Activated gamma-delta T cell treated with Interleukin-2 at 50 U/mL for 16 hours (primary cell): ENCODE results near the gene CIBAR2.

Experiments used
- DNase-seq: peaks from one replicate; pipeline ENCODE4 v3.0.0-alpha.2; 2020

CIBAR2 gene

DNA sequence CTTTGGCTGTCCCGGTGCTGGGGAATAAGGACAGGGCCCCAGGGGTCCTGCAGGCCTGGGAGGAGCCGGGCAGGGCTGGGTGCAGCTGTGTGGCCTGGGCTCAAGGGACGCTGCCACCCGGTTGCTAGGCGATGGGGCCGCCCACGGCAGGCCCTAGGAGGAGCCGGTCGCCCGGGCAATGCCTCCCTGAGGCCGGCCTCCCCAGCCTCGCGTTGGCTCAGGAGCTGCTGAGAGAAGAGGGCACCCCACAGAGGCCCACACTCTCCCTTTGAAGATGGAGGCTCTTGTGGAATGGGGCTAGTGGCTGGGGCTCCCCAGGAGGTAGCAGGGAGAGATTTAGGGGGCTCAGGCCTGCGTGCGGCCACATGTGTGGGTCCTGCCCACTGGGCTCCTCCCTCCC lies at the start of gene CIBAR2:
TSS of gene CIBAR2 (minus strand) at position 109 of the 400 bp plus-strand sequence. CDS start 120 bp downstream, outside the sequence.
- DNase-seq, result no peak

DNA sequence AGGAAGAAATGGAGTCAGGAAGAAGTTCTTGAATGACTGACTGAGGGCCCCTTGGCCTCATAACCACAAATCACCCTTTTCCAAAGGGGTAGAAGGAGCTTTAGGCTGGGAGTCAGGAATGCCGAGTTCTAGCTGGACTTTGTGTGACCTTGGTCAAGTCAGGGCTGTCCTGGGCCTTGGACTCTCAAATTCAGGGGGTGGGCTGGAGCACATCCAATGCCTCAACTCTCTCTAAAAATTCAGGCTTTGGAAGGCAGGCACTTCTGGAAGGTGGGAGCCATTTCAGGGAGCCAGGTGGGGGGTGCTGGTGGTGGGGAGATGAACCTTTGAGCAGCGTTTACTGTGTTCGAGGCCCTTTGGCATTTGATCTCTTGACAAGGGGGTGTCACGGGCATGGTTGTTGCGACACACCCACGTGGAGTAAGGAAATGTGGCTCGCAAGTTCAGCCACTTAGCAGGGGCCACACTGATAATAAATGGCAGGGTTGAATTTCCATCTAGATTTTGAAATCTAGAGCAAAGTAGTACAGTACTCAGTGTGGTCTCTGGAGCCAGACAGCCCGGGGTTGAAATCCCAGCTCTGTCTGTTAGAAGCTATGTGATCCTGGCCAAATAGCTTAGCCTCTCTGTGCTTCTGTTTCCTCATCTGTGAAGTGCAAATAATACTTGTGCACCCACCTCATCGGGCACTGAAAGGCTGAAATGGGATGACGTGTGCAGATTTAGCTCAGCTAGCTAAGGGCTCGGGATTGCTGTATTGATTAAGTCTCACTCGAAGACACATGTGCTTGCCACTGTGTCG lies 47.1 kb upstream of the CIBAR2 start:
- DNase-seq, result no peak

DNA sequence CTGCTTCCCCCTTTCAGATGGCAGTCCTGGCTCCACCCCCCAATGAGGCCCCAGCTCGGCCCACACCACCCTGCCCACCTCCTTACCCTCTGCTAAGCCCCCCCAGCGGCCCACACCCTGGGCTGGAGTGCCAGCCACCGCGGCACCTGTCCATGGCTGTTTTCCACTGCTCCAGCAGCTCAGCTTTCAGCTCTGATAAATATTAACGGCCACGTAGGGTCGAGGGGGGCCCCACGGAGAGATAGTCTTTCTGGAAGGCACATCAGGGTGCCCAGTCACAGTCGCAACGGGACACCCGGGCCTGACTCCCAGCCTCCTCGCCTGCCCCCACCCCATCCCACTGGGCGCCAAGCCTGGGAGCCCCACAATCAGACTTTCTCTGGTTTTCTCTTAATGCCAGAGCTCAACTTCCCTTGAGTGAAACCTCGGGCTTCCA lies 46.5 kb upstream of the CIBAR2 start:
- DNase-seq, result no peak

DNA sequence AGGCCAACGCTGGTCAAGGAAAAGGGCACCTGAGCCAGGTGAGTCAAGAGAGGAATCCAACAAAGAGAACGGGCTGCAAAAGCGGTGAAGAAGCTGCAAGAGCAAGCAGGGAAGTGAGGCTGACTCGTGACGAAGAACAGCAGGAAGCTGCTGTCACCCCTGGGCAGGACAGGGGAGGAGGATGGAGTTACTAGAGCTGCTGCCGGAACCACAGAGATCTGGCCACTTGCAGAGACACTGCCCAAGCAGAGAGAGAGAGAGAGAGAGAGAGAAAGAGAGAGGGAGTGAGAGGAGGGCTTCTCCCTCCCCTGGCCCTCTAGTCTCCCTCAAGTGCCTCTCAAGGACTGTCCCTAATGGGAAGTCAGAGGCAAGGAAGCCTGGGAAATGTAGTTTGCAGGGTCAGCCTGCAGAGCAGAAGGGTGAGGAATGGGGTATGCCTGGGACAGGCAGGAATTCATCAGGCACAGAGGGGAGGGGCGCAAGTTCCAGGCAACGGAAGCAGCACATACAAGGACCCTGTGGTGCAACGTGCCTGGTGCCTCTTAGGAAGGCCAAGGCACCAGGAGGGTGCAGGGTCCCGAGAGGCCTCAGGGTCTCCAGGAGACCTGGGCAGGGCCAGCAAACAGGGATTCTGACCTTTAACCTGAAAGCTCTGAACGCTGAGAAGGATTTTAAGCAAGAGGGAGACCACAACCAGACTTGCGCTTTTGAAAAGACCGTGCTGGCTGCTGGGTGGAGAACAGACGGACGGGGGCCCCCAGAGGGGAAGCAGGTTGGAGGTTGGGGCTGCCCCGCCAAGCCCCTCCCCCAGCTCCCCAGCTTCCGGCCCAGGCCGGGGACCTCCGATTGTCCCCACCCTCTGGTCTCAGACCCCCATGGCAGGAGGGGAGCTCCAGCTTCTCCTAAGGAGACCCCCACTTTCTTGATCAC lies 45.8 kb upstream of the CIBAR2 start:
- DNase-seq, result peak; percentile 21

DNA sequence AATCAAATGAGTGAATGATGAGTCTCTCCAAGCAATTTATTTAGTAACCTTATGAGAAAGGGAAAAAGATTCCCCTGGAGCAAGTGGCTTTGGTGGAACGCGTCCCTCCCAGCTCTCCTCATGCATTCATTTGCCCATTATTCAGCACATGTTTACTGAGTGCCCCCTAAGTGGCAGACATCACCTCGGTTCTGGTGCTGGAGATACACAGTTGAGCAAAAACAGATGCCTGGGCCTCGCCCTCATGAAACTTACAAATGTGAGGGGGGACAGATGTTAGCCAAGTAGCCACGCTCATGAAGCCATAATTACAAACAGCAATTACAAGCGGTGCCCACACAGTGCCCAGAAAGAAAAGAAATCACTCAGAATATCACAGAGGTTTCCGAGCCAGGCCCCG lies 45.1 kb upstream of the CIBAR2 start:
- DNase-seq, result no peak

DNA sequence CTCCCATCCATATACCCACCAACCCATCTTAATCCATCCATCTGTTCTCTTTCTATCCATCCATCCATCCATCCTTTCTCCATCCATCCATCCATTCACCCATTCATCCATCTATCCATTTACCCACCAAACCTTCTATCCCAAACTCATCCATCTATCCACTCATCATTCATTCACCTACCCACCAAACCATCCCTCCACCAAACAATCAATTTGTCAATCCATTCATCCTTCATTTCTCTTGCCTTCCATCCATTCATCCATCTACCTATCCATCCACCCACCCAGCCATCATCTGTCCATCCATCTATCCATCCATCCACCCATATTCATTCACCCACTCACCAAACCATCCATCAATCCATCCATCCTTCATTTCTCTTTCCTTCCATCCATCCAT lies 44.6 kb upstream of the CIBAR2 start:
- DNase-seq, result no peak

DNA sequence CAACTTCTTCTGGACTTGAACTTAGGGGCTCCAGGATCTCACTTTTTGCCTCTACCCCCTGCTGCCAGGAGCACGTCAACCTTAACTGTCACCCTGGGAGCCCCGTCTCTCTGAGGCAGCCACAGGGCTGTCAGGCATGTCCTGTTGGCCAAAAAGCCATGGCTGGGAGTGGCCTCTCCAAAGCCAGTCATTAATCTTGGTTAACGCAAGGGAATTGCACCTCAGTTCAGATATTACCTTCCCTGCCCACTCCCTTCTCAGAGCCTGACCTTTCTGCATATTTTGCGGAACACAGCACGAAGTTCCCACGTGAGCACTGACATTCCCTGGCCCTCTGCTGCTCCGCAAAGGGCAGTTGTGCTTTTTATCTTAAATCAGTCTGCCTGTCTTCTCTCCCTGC lies 44.2 kb upstream of the CIBAR2 start:
- DNase-seq, result no peak

DNA sequence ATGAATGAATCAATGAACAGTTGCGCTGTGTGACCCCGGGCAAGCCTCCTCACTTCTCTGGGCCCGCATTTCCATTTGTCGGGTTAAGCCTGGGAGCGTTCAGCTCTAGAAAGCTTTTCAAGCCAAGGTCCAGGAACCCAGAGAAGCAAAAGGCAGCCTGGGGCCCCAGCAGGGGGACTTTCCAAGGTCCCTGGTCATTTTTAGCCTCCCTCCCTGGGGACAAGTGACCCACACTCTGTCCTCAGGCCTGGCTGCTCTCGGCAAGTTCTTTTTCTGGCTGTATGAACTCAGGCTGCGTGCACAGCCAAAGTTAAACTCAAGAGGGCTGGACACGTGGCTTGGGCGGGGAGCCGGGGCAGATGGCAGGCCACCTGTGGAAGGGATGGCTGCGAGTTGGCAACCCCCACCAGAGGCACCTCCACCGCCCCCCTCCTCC lies 41.4 kb upstream of the CIBAR2 start:
- DNase-seq, result no peak

DNA sequence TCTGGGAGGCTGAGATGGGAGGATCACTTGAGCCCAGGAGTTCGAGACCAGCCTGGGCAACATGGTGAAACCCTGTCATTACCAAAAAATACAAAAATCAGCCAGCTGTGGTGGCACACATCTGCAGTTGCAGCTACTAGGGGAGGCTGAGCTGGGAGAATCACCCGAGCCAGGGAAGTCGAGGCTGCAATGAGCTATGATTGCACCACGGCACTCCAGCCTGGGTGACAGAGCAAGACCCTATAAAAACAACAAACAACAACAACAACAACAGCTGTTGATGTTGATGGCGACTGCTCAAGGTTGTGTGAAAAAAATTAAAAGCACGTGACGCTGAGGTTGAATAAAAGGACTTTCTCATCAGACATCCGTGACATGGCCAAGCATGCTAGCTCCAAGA lies 40.8 kb upstream of the CIBAR2 start:
- no peak for DNase-seq

DNA sequence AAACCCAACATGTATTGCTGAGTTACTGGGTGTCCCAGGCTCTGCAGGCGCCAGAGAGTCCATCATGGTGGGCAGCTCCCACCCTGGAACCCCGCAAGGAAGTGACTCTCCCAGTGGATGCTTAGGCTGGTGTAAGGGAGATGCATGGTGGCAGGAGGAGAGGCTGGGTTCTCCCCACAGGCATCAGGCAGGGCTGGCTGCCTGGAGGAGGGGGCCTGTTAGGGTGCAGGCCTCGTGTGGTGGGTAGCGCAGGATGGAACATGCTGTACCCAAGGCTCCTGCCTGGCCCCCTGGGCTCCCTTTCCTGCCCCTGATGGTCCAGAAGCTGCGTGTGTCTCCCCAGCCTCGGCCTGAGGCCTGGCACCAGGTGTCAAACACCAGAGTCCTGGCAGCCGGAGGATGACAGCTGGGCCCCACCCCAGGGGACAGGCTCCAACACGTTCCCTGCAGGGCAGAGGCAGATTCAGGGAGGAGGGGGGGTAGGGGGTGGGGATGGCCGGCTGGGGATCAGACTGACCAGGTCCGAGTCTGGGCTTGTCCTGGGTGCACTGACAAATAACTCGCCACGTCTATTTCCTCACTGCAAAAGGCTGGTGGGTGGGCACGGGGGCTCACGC lies 40.2 kb upstream of the CIBAR2 start:
- DNase-seq, result no peak

DNA sequence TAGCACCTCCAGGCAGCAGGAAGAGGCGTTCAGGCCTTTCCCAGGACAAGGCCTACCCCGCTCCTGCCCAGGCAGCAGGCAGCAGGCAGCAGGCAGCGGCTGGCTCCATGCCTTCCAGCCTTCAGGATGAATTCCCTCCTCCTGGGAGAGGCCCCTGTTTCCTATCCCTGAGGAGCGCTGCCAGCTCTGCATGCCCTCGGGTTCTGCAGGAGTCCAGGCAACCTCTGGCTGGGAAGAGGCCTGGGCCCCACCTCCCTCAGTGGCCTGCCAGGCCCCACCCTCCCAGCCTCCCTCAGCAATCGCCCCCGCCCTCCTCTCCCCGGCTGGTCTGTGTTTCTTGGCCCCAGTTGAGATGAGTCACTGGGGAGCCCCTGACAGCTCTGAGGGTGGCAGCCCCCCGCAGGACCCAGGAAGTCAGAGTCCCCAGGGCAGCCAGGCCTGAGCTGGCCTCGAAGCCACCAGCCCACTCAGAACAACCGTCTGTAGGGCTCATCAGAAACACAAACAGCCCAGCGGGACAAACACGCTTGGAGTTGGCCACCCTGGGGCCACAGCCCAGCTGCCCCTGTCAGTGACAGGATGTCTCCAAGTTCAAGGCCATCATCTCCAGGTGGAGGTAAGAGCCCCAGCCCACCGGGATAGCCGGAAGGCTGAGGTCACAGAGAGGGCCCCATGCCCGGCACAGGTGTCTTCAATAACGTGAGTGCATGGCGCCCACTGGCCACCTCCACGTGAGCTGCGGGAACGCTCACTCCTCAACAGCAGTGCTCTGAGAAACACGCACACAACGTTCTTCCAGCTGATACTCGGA lies 39.5 kb upstream of the CIBAR2 start:
- no peak for DNase-seq

DNA sequence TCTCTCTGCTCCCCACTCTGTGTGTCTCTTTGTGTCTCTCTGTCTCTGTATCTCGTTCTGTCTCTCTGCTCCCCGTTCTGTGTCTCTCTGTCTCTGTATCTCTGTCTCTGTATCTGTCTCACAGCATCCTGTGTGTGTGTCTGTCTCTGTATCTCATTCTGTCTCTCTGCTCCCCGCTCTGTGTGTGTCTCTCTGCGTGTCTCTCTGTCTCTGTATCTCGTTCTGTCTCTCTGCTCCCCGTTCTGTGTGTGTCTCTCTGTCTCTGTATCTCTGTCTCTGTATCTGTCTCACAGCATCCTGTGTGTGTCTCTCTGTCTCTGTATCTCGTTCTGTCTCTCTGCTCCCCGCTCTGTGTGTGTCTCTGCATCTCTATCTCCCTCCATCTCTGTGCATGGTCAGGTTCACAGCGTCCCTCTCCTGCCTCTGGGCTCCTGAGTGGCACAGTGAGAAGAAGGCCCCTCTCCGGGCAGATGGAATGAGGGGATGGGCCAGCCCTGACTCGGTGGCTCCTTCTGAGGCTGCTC lies 38.9 kb upstream of the CIBAR2 start:
- no peak for DNase-seq

DNA sequence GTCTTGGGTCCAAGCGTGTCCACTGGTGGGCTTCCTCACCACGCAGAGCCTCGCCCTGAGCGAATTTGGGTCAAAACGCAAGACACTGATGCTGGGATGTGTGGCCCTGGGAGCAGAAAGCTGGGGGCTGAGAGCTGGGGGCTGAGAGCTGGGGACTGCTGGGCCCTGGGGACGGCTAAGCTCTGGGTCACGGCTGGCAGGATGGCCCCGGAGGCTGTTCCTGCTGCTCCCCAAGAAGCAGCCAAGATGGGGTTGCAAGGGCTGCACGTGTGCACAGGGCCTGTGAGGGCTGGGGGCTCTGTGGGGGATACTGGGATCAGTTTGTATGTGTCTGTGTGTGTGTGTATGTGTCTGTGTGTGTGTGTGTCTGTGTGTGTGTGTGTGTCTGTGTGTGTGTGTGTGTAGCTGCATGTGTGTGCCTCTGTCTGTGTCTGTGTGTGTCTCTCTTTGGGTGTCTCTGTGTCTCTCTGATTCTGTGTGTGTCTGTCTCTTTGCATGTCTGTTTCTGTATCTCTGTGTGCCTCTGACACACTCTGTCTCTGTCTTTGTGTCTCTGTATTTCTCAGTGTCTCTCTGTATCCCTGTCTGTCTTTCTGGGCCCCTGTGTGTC lies 38.2 kb upstream of the CIBAR2 start:
- DNase-seq, result no peak

DNA sequence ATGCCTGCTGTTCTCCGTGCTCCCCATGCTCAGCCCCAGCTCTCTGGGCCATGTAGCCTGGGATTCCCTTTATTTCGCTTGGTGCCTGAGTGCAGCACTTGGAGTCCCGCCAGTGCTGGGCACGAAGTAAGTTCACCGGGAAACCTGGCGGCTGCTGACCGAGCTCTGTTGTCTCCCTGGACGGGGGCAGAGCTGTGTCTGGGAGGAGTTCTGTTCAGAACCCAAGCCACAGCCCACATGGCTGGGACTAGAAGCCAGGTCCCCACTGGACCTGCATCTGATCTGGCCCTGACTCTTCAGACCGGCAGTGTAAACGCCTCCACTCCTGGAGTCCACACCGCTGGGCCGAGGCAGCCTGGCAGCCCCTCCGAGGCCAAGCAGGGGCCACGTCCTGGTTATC lies 37.5 kb upstream of the CIBAR2 start:
- DNase-seq, result no peak

DNA sequence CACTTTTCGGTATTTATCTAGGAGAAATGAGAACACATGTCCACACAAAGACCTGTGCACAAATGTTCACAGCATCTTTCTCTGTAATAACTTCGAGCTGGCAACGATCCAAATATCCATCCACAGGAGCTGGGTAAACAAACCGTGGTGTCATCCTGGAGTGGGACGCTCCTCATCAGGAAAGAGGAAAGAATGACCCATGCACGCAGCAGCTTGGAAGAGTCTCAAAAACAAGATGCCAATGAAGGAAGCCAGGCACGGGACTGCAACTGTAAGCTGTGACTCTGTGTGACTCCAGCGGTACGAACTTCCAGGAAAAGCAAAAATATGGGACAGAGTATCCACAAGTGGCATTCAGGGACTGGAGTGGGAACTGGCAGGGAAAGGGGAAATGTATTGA lies 36.7 kb upstream of the CIBAR2 start:
- DNase-seq, result no peak

DNA sequence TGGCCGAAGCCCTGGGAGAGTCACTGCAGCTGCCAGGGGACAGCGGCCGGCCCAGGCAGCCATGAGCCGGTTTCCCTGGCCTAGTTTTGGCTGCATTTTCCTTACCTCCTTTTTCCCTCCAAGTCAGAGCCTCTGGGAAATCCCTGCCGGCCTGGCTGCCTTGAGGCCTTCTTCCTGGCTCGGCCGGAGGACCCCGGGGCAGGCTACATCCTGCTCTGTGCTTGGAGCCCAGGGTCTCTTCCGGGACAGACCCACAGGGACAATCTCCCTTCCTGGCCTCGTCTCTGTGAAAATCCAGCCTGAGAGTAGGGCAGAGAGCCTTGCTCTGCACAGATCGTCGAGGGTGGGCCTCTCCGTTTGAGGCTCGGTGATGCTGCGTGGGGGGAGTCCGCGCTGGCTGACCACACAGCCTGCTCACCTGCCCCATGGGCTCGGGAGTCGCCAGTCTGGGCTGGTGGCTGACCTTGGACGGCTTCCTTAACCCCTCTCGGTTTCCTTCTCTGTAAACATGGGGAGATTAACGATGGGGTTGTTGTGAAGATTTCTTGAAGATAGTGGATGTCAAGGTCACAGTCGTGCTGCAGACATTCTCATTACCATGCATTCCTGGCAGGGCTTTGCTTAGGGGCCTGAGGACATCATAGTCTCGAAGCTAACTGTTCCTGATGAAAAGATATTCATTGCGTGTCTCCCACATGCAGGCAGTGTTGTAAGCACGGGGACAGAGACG lies 34.8 kb upstream of the CIBAR2 start:
- DNase-seq, result no peak

DNA sequence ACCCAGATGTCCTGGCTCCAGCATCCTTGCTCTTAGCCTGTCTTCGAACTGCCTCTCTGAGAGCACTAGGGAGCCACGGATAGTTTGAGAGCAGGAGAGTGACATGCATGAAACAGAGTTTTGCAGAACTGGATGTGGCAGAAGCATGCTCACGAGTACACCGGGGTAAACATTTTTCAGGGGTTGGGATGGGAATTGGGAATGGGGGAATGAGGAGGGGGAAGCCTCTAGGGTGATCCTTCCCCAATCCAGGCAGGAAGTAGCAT lies 34.2 kb upstream of the CIBAR2 start:
- DNase-seq, result no peak

DNA sequence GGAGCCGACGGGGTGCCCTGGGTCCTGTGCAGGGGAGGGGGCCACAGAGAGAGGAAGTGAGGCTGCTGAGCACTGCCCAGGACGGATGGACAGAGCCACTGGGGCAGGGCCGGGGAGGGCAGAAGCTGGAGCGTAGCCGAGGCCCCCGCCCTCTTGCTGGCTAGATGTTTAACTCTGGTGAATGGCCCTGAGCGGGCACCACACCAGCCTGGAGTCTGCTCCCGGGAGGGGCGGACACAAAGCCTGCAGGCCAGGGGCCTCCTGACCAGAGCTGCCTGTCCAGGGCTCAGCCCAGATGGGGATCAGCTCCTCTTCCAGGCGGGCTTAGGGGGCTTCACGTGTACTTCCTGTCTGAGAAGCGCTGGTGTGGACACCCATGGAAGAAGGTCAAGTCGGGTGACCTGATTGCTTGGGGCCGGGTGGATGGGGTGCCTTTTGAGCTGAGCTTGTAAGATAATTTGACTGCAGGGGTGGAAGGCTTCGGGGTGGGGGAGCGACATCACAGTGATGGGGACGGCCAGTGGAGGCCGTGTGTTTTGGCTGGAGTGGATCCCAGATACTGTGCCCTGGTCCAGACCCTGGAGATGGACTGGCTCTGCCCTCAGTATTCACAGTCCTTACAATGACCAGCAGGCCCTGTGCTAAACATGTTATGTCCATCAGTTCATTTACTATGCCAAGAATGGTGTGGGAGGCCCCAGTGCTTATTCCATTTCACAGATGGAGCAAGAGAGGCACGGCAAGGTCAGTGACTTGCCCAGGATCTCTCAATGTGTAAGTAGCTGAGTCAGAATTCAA lies 33.7 kb upstream of the CIBAR2 start:
- no peak for DNase-seq

DNA sequence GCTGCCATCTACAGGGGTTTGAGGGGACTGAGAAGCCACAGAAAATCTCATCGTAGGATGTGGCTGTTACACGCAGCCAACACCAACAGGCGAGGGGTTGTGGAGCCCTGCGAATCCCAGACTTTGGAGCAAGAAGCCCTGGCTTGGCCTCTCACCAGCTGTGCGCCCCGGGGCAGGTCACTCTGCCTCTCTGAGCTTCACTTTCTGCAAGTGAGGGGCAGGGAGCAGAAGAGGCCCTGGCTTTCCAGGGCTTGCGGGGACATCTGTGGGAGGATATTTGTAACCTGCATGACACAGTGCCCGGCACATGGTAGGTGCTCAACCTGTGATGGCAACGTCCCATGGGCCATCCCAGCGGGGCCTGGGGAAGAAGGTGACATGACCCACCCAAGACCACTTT lies 32.9 kb upstream of the CIBAR2 start:
- DNase-seq, result no peak
